K562 (cell line): ENCODE results near the gene RGS19. TPM values are rescaled to one million over a fixed set of nuclear protein-coding genes. Genes with fewer than 3 reads are reported as not detected.

Experiments
- ATAC-seq: fragments of 200-7000 bp; cut with Tn5 transposase; 3 replicates; pipeline ENCODE4 v1.9.1; 2020; ENCODE audit warnings: moderate library complexity
- BruUV-seq: library from RNA; stranded (reverse); fragments of 400-500 nt; replicated peaks from 2 replicates; lab custom pipeline; 2021; lab: Mats Ljungman, UMichigan
- CTCF ChIA-PET: fragments of 300-600 bp; formaldehyde crosslinking; extraction: SDS; loops from one replicate; lab custom pipeline; 2021; ENCODE audit warnings: low intra/inter-chr PET ratio; lab: Yijun Ruan, JAX
- POLR2A ChIA-PET: fragments of 300-600, 350-650 bp; sonication (Branson Sonifier 250); formaldehyde crosslinking; extraction: SDS; loops from one replicate; lab custom pipeline; 2021; ENCODE audit warnings: antibody characterized with exemption, inconsistent platforms; lab: Yijun Ruan, JAX
- DNase-seq, 4 experiments: peaks; one replicate each; pipeline versions ENCODE4 v3.0.0 to v3.0.0-alpha.2; 2011 to 2018; ENCODE audit warnings: low spot score in 3 of 4, mixed read lengths in 3 of 4; ENCODE audit errors: extremely low read depth in 1 of 4
- FAIRE-seq: peaks from 2 replicates; lab custom pipeline; 2011; peaks lifted over from hg19 to GRCh38; lab: Jason Lieb, UNC
- H2AFZ ChIP-seq: 2 replicates; pipeline ENCODE4 v1.6.0; 2011; ENCODE audit warnings: low read depth, low read length, control low read depth, inconsistent platforms
- H3K27ac ChIP-seq: fragments of 200-600 bp; 3 replicates; pipeline ENCODE4 v1.8.0; 2011; ENCODE audit warnings: low read depth, mild to moderate bottlenecking, control low read depth, inconsistent platforms, low read length, moderate library complexity, mixed read lengths; ENCODE audit errors: extremely low read depth
- H3K27me3 ChIP-seq, 2 experiments: fragments of 300-600 bp in 1 of 2; 2 replicates in 1 of 2; 3 replicates in 1 of 2; pipeline versions ENCODE4 v1.6.0 to v1.8.0; 2011; ENCODE audit warnings: inconsistent platforms in 2 of 2, low read length in 2 of 2, mild to moderate bottlenecking in 1 of 2, mixed read lengths in 1 of 2, moderate library complexity in 1 of 2; ENCODE audit not compliant: control insufficient read depth in 2 of 2, insufficient read depth in 2 of 2
- H3K36me3 ChIP-seq: fragments of 300-600 bp; 3 replicates; pipeline ENCODE4 v1.8.0; 2011; ENCODE audit warnings: mild to moderate bottlenecking, low read length, inconsistent platforms; ENCODE audit not compliant: control insufficient read depth, insufficient read depth
- H3K4me1 ChIP-seq, 2 experiments: fragments of 200-600 bp in 1 of 2; replicated peaks in 1 of 2; 2 replicates in 1 of 2; 3 replicates in 1 of 2; pipeline versions ENCODE4 v1.5.1 to v1.8.0; 2011; ENCODE audit warnings: inconsistent platforms in 2 of 2, low read length in 2 of 2, mild to moderate bottlenecking in 1 of 2, mixed read lengths in 1 of 2, moderate library complexity in 1 of 2; ENCODE audit not compliant: control insufficient read depth in 2 of 2, insufficient read depth in 2 of 2
- H3K4me2 ChIP-seq: 2 replicates; pipeline ENCODE4 v1.6.1; 2011; ENCODE audit warnings: low read length, control low read depth, inconsistent platforms, mixed read lengths; ENCODE audit not compliant: insufficient read depth
- H3K4me3 ChIP-seq: fragments of 200-600 bp; sonication (generic), shearing (Covaris generic); 2 replicates; pipeline ENCODE4 v1.5.1; 2016; ENCODE audit warnings: control low read depth, inconsistent platforms
- H3K79me2 ChIP-seq: fragments of 200-600 bp; 3 replicates; pipeline ENCODE4 v1.8.0; 2011; ENCODE audit warnings: low read length, inconsistent platforms; ENCODE audit not compliant: control insufficient read depth, insufficient read depth
- H3K9ac ChIP-seq, 2 experiments: 2 replicates each; pipeline versions ENCODE4 v1.6.0 to v1.6.1; 2011; ENCODE audit warnings: low read depth in 2 of 2, low read length in 2 of 2, control low read depth in 1 of 2, inconsistent platforms in 1 of 2, mild to moderate bottlenecking in 1 of 2, mixed read lengths in 1 of 2; ENCODE audit not compliant: insufficient read depth in 1 of 2
- H3K9me1 ChIP-seq: one replicate; pipeline ENCODE4 v1.6.0; 2011; ENCODE audit warnings: inconsistent platforms, mild to moderate bottlenecking, low read length, moderate library complexity; ENCODE audit not compliant: control insufficient read depth, insufficient read depth
- H3K9me3 ChIP-seq: replicated peaks from 2 replicates; pipeline ENCODE4 v1.5.1; 2011; ENCODE audit warnings: low read depth, low read length, inconsistent platforms; ENCODE audit not compliant: control insufficient read depth, insufficient read depth
- H4K20me1 ChIP-seq: replicated peaks from 2 replicates; pipeline ENCODE4 v1.6.1; 2011; ENCODE audit warnings: low read length, inconsistent platforms, mixed read lengths; ENCODE audit not compliant: control insufficient read depth, insufficient read depth
- FOXA1 ChIP-seq: fragments of 450-650 bp; IDR thresholded peaks from 2 replicates; pipeline ENCODE4 v1.6.1; 2016; ENCODE audit warnings: mild to moderate bottlenecking, borderline replicate concordance
- HDAC1 ChIP-seq, 2 experiments: fragments of 450-650 bp; IDR thresholded peaks; 2 replicates each; pipeline ENCODE4 v1.6.1; 2016 to 2017; ENCODE audit warnings: inconsistent platforms in 1 of 2, mild to moderate bottlenecking in 1 of 2, moderate library complexity in 1 of 2
- HMGN3 ChIP-seq: IDR thresholded peaks from 2 replicates; pipeline ENCODE4 v1.6.1; 2011; ENCODE audit warnings: borderline replicate concordance, low read depth, mild to moderate bottlenecking, mixed read lengths, low read length; ENCODE audit not compliant: insufficient read length; ENCODE audit errors: extremely low read depth
- HOXB6 ChIP-seq: fragments of 250-450 bp; sonication (Bioruptor Pico); IDR thresholded peaks from 2 replicates; pipeline ENCODE4 v1.5.1; 2022; ENCODE audit warnings: mild to moderate bottlenecking, borderline replicate concordance
- KAT8 ChIP-seq: fragments of 450-650 bp; IDR thresholded peaks from 2 replicates; pipeline ENCODE4 v1.6.1; 2016; ENCODE audit warnings: low read depth, mild to moderate bottlenecking
- MTA1 ChIP-seq: fragments of 450-650 bp; IDR thresholded peaks from 2 replicates; pipeline ENCODE4 v1.6.1; 2017; ENCODE audit warnings: borderline replicate concordance
- RBM15 ChIP-seq: fragments of 200-400 bp; formaldehyde crosslinking; IDR thresholded peaks from 2 replicates; pipeline ENCODE4 v1.6.1; 2018; ENCODE audit warnings: mild to moderate bottlenecking, low read length, moderate library complexity; ENCODE audit not compliant: insufficient read depth
- RCOR1 ChIP-seq, 2 experiments: IDR thresholded peaks; 2 replicates each; pipeline ENCODE4 v1.6.1; 2012; ENCODE audit warnings: low read depth in 2 of 2, low read length in 2 of 2, borderline replicate concordance in 1 of 2, improper control_type of control experiment in 1 of 2
- RUNX1 ChIP-seq: sonication (generic); IDR thresholded peaks from 2 replicates; pipeline ENCODE4 v1.6.1; 2016; ENCODE audit warnings: antibody characterized with exemption, low read depth
- SIRT6 ChIP-seq: IDR thresholded peaks from one replicate; pipeline ENCODE4 v1.6.1; 2012; ENCODE audit warnings: low read depth, mild to moderate bottlenecking, control low read depth, inconsistent platforms, low read length, moderate library complexity
- SRF ChIP-seq, 2 experiments: fragments of 250-450, 450-650 bp in 1 of 2; sonication (Bioruptor Pico) in 1 of 2; sonication (generic) in 1 of 2; formaldehyde crosslinking; IDR thresholded peaks; 2 replicates each; pipeline versions ENCODE4 v1.5.0 to v1.5.1; 2020 to 2022; ENCODE audit warnings: mild to moderate bottlenecking in 1 of 2, missing genetic modification reagents in 1 of 2
- SRSF1 ChIP-seq: fragments of 200-400 bp; formaldehyde crosslinking; IDR thresholded peaks from 2 replicates; pipeline ENCODE4 v1.6.1; 2017; ENCODE audit warnings: mild to moderate bottlenecking, low read depth, low read length, moderate library complexity
- ZNF12 ChIP-seq: sonication (generic); formaldehyde crosslinking; IDR thresholded peaks from 2 replicates; pipeline ENCODE4 v1.4.0; 2020; ENCODE audit warnings: mild to moderate bottlenecking, missing genetic modification reagents
- ZNF197 ChIP-seq: fragments of 200-800 bp; sonication (Bioruptor generic); IDR thresholded peaks from 2 replicates; pipeline ENCODE4 v1.6.1; 2016; ENCODE audit warnings: low read depth, missing genetic modification characterization, missing compliant biosample characterization
- ZNF311 ChIP-seq: fragments of 250-450 bp; sonication (Bioruptor Pico); IDR thresholded peaks from 2 replicates; pipeline ENCODE4 v1.4.0; 2020; ENCODE audit warnings: mild to moderate bottlenecking, moderate library complexity
- WGBS: fragments of 100-300 bp; shearing (Covaris generic); methylation state at CpG from one replicate; pipeline ENCODE4 v1.1.6; 2016; ENCODE audit warnings: low coverage, mixed read lengths; ENCODE audit not compliant: insufficient coverage; ENCODE audit errors: missing lambda C conversion rate; 5-methylcytosine and 5-hydroxymethylcytosine counted together
- in situ Hi-C: fragments of 300-500 bp; cut with MboI; formaldehyde crosslinking; loops from 4 replicates; pipeline ENCODE4 v1.15.0; 2018; ENCODE audit warnings: inconsistent platforms, mixed read lengths
- intact Hi-C: fragments of 100-400 bp; cut with micrococcal nuclease; formaldehyde crosslinking; loops from 2 replicates; pipeline ENCODE4 v1.14.2; 2022
- polyA plus RNA-seq, 8 experiments: library from polyadenylated mRNA; depleted of rRNA in 4 of 8; stranded (reverse) in 5 of 8; unstranded in 3 of 8; fragments of >200 nt; fragmentation: Nextera tagmentation in 2 of 8; fragmentation: Illumina TruSeq in 1 of 8; extraction: Ambion mirVana in 2 of 8; extraction: Trizol in 1 of 8; gene quantifications; 2 replicates each; pipeline versions ENCODE4 v1.2.1 to v1.2.3, GENCODE V29; 2011 to 2014; ENCODE audit warnings: inconsistent platforms in 1 of 8, missing spikeins in 1 of 8
- total RNA-seq, 7 experiments: library from RNA; depleted of rRNA in 6 of 7; stranded (reverse); fragments of >200 nt in 6 of 7; fragmentation: Illumina TruSeq in 2 of 7; extraction: Trizol in 2 of 7; gene quantifications; 2 replicates each; pipeline versions ENCODE4 v1.2.1 to v1.2.3, GENCODE V29; 2011 to 2021; ENCODE audit warnings: low replicate concordance in 1 of 7
- TF ChIP-seq, protein P1 (sequence below): sonication (generic); formaldehyde crosslinking; IDR thresholded peaks from 2 replicates; pipeline ENCODE4 v1.8.0; 2022; ENCODE audit warnings: mild to moderate bottlenecking, missing genetic modification reagents
- TF ChIP-seq, protein P2 (sequence below): fragments of 250-450 bp; sonication (Bioruptor Pico); IDR thresholded peaks from 2 replicates; pipeline ENCODE4 v1.5.0; 2021; ENCODE audit warnings: mild to moderate bottlenecking, moderate library complexity

The RGS19 gene
- total and polyA plus RNA-seq, 9 of the 15 experiments (the other 6 are each of a cell fraction or from before 2014, with no cell fraction given) = 0.41 to 23.7 (median 14.6) TPM

GRCh38 chr20:64083378-64083803 lies 4.1 kb upstream of the RGS19 start:
- ChIA-PET CTCF (interaction anchor here (2.4 kb wide), 1 partner anchor 37 kb away, joined by 14 read pairs; no protein-coding TSS in a partner anchor), POLR2A (interaction anchor here (0.5 to 1.4 kb wide), 4 partner anchors 10 to 559 kb away, joined by 3 read pairs; no protein-coding TSS in a partner anchor)
- Histone ChIP-seq H3K9me1 (no peaks in the 10 kb centered on the region), H3K36me3 (no peaks in the 10 kb centered on the region), H3K27me3 (peaks cover 6 to 32% of the 10 kb centered on the region in 2 experiments; a peak in 4 of 5 replicates), H3K9ac (peak overlapping the region in 1 of 2 experiments; percentile 90; a peak in 3 of 4 replicates), H3K9me3 (peaks cover 2% of the 10 kb centered on the region; the same call in 1 of the 2 replicates), H3K4me2 (peak overlapping the region; percentile 71), H3K27ac (no peak overlapping the region), H4K20me1 (no peaks in the 10 kb centered on the region; the same call in 1 of the 2 replicates), H3K4me1 (peaks cover 9 to 65% of the 10 kb centered on the region in 2 experiments; a peak in 4 of 5 replicates), H2AFZ (peak overlapping the region; percentile 84), H3K4me3 (peak overlapping the region; percentile 44), H3K79me2 (peaks cover 8% of the 10 kb centered on the region; the same call in 2 of the 3 replicates)
- intact Hi-C loops (loop anchor here (1.0 kb wide), 1 partner anchor 37 kb away; no protein-coding TSS in a partner anchor), in situ Hi-C loops (no loop called here)
- BruUV-seq = no TSS peak
- FAIRE-seq = no peak
- peak; percentile 85 for ATAC-seq
- peak; percentile 84 to 90 (median 89) for DNase-seq
- 5% methylated on average over 16 of the region's 52 CpGs for WGBS
- TF ChIP-seq FOXA1 = no peak
- TF ChIP-seq HOXB6 = no peak
- no peak for TF ChIP-seq RUNX1
- no peak for TF ChIP-seq ZNF197 (CRISPR knock-in tag)
- no peak for TF ChIP-seq ZNF12 (CRISPR knock-in tag)
- TF ChIP-seq ZNF311 (CRISPR knock-in tag) = no peak
- no peak for TF ChIP-seq KAT8
- TF ChIP-seq, protein P1, sequence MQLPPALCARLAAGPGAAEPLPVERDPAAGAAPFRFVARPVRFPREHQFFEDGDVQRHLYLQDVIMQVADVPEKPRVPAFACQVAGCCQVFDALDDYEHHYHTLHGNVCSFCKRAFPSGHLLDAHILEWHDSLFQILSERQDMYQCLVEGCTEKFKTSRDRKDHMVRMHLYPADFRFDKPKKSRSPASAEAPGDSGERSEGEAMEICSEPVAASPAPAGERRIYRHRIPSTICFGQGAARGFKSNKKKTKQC = no peak
- TF ChIP-seq SRSF1 = no peak
- TF ChIP-seq RCOR1 (IDR thresholded peaks at IDR 0.05; ENCODE audit: borderline replicate concordance in 1 of 2, low read depth in 2 of 2, low read length in 2 of 2) = 0 out of 4 replicates have a peak, but pooled peaks of 1 of the 2 experiments have one; percentile 12
- TF ChIP-seq MTA1 = no peak
- TF ChIP-seq SIRT6 = no peak
- TF ChIP-seq HMGN3 = peak; percentile 40
- TF ChIP-seq, protein P2, sequence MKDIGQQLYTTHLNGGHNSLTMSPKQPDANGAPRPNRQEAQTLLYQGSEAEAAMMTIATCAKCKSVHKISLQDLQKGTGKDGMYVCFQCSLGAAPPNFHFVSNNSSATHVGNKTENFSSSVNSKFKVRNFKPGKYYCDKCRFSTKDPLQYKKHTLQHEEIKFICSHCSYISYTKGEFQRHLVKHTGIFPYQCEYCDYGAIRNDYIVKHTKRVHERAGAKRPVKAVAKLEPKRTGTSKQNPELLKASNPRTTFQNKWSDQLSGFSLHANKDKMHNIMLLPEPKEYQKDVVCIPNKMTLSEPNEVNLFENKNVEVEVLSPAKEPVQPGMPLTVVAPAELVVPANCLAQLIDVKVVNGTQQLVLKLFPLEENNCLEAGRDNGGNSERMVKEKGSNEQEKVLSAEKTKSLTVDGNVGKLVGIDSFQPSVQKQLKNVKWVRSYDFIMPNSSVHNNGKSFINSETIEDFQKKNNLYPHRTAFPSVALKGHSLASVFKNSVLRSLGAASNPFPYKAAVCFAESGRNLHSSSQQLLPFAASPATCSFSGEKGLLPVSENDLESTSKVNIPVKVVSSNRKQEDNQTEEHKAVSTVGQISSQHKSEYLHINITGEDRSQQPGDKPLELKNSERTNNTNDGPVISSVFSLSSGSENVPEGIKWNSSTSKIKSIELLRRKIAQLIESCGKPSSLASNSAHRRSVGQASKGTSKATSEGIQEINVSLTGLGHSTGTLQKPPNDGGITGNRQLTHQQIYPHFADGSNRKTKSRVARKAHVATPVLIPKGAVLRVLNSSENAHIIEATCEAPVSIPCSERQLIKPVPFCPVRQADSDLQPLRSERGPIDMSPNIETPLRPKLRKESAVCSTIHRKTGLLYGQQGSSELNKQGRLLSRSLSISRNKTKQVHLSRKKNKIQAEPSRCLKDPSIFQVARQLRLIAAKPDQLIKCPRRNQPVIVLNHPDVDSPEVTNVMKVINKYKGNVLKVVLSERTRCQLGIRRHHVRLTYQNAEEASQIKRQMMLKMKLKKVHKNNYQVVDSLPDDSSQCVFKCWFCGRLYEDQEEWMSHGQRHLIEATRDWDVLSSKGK (CRISPR knock-in tag) = no peak
- 0 out of 4 replicates have a peak, but pooled peaks of 1 of the 2 experiments have one; percentile 10 for TF ChIP-seq HDAC1 (IDR thresholded peaks at IDR 0.05)
- no peak for TF ChIP-seq SRF (CRISPR knock-in tag; IDR thresholded peaks at IDR 0.05)
- TF ChIP-seq RBM15 = no peak
